ENCODE measurements around the gene BMP10.

The BMP10 gene

DNA sequence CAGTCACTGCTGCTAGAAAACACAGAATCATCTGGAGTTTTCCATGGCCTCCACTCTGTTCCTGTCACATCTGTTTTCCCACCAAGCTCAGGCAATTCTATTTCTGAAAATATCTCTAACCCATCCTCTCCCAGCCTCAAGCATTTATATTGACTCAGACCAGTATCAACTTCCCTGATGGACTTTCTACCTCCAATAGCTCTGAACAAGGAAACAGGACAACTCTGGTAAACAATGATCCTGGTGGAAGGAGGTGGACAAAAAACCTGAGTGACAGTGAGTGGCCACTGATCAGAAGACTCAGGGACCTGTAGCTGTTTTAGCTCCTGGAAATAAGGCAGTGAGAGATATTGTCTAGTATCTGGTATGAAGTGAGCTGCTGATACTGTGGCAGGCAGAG is 23.4 kb downstream of the BMP10 start:
- no peak for DNase-seq

DNA sequence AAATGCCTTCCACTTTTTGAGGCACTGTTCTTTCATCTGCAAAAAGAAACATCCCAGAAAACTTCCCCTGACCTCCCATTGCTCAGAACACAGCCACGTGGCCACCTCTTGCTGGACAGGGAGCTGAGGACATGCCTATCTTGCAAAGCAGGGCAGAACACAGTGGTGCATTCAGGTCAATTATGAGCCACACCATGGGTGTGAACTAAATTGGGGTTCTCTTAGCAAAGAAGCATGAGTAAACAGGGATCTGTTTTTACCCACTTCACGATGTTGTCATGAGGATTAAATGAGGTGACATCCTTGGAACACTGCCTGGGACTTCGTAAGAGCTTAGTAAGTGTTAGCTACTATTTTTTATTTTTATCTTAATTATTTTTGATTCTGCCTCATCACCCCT is 25.1 kb downstream of the BMP10 start:
- no peak for DNase-seq

DNA sequence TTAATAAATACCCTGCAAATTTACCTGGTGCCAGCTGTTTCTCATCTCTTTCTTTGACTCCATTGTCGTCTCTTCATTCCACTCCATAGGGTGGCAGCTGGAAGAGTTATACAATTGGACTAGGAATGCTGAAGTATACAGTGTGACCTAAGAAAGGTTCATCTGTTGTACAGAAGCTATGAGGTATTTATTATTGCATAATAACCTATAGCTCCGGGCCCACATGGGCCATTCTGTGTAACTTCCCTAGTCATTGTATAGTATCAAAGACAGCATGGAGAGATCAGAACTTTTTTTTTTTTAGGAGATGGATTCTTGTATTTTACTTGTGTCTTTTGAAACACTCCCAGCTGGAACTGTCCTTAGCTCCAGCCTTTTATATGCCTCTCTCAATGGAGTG is 26.2 kb downstream of the BMP10 start:
- no peak for DNase-seq

DNA sequence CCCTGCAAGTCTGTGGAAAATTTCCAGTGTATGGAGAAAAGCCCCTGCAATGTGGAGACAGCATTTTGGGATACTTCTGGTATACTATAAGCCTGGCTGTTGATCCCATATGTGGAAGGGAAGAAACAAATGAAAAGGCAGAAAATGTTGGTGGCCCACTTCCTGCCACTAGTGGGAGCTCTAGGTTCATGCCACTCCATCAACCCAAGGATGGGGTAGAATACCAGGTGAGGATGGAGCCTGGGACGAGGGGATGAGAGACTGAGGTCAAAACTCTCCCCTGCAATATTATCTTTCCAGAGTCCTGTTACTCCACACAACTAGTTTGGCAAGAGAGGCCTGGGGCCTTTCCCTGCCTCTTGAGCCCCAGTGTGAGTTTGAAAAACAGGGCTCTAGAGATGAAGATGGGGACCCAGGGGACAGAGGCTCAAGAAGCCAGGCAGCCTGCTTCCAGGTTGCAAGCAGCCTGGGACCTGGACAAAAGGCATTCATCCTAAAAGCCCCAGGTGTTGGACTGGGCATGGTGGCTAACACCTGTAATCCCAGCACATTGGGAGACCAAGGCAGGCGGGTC is 31.9 kb downstream of the BMP10 start:
- DNase-seq = no peak

DNA sequence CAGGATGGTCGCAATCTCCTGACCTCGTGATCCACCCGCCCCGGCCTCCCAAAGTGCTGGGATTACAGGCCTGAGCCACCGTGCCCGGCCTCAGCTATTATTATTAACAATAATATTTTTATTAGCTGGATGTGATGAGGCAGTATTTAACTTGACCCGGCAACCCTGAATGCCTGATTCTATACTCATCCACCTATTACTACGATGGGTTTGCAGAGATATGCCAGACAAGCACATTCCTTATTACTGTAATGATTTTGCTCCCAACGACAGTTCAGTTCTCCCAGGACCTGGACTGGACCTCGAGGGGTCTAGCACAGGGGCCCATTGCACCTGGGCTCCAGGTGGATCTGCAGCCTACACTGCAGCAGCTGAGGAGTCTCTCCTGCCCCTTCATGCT is 32.6 kb downstream of the BMP10 start:
- DNase-seq = no peak

DNA sequence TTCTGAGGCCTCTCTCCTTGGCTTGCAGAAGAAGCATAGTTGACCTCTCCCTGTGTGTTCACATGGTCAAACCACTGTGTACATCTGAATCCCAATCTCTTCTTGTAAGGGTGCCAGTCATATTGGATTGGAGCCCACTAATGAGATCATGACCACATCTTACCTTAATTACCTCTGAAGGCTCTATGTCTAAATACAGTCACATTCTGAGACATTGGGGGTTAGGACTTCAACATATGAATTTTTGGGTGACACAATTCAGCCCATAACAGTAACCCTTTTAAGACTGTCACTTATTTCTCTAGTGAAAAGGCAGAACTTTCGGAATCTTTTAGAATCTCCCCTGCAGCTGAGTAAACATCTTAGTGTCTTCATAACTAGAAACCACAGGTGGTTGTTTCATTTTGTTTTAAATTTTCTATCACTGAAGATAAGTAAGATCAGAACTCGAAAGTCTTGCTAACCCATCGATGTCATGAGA is 33.3 kb downstream of the BMP10 start:
- peak; percentile 13 for DNase-seq

DNA sequence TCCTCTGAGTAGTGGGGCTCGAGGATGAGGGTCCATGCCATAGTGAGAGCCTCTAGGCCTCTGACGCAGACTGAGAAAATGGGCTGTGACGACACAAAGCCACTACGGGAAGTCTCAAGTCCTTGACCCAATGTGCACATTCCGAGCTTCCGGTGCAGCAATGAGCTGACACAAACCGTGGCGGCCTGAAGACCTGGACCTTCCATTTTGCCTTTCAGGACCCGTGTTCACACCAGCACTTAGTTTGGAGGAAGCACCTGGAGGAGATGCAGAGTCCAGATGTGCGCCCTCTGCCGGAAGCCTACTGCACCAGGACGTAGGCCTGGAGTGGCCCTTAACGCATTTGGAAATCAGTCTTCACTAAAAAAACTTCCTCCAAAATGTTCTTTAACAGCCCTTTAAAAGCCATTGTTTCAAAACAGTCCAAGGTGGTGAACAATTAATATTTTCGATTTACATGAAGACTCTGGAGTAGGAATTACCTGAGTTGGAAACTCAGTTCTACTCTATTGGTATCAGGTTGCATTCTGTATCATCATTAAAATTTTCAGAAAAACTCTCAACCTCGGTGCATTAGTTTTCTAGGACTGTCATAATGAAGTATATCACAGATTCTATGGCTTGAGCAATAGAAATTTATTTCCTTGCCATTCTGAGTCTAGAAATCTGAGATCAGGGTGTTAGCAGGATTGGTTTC is 33.9 kb downstream of the BMP10 start:
- DNase-seq = peak; percentile 28

DNA sequence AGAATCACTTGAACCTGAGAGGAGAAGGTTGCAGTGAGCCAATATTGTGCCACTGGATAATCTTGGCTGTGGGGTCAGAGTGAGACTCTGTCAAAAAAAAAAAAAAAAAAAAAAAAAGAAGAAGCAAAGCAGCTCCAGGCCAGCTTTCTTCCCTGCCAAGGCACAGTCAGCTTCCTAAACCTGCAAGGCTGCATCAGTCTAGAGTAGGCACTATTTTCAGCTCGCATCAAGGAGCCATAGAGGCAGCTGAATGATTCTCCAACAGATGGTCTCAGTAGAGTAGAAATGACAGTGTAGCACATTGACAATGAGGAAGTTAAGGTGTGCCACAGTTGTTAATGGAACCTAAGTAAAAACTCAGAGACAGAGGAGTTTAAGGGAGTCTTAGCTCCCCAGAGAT is 35.6 kb downstream of the BMP10 start:
- no peak for DNase-seq

DNA sequence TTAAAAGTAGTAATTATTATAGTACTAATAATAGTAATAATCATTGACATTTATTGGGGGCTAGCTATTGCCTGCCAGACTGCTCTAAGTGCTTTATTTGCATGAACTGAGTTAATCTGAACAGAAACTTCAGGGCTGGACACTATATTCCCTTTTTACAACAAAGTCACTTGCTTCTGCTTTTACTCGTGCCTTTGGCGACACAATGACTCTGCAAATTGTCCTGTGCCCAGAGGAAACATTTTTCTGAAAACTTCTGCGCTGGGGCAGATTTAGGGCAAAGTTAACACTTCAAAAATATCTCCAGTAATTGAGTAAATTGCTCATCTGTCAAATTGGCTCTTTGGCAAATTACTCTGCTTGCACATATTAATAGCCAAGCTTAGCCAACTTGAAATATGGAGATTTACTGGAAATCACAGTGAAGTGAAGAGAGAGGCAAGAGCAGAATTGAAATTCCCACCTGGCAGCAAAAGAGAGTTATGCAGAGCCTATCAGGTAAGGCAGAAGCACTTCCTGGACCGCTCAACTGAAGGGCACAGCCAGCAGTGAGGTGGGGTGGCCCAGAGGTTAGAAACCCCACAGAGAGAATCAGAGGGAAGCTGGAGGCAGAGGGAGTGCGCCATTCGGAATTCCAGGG is 36.3 kb downstream of the BMP10 start:
- no peak for DNase-seq

DNA sequence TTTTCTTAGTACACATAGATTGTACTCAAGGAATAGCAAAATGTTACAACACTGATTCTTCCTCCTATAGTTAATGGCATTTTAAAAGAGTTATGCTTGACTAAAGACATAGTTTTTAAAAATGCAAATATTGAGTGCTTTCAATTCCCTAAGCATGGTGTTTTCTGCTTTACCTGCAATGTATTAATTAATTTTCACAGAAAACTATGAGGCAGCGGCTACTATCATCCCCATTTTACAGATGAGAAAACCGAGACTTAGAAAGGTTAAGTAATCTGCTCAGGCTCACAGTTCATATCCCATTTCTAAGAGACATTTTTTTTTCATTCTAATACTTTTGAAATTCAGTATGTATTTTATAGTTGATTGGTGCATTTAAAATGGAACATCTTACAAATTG is 38.0 kb downstream of the BMP10 start:
- DNase-seq = no peak

DNA sequence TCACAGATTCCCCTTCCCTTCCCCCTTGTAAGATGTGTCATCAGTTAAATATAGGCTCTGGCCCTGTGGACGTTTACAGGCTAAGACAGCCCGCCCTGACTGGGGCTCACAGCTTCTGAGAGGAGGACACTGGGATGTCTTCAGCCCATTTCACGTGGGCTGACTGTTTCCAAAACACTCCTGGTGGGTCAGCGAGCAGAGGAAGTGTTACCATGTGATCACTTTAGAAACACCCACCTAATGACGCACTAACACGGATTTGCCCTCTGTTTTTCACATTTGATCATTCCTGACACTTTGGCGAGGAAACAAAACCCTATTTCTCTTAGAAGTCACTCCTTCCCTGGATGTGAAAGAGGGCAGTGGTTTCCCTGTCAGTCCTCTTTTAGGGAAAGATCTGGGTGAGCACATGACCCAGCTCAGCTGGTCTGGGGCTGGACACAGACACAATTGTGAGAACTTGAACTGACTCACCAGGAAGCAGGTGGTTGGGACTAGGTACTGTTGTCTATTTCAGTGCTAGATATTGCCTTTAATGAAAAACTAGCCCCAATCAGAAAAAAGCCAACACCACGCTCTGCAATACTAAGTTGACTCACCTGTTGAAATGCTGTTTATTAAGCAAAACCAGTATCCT is 38.8 kb downstream of the BMP10 start:
- DNase-seq = peak; percentile 43

DNA sequence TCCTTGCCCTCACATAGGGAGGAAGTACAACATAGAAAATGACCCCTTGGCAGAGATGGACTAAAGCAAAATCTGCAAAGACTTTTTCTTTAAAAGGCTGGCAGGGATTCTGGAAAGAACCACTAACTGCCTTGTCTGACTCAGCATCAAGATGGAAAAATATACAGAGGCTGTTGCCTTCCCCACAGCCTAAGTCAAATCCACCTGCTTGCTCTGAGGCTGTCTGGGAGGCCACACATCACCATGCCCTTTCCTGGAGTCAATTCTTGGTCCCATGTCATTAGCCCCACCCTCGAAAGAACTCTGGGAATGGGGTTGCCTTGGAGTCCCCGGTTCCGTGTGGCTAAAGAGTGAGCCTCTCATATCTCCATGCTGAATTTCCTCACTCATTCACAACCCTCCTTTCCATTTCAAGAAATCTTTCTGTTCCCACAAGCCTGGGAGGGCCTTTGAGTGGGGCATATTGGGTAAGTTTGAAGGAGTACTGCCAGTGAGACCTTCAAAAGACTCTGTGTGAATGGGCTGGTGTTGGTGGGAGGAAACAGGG is 39.4 kb downstream of the BMP10 start:
- DNase-seq = no peak

DNA sequence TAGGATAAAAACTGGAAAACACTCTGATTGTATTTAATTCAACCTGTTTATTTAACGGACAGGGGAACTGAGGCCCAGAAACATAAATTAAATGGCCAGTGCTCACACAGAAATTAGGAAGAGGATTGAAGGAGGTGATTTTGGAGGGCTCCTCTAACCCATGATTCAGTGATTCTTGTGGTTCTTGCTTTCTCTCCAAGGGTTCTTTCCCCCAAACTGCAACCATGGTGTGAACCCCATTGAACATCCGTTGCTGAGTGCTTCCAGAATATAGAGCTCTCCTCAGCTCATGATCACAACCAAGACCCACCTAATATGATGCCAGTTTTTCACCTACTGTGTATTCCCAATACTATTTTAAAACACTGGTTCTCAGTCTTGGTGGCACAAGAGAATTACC is 41.4 kb downstream of the BMP10 start:
- no peak for DNase-seq

DNA sequence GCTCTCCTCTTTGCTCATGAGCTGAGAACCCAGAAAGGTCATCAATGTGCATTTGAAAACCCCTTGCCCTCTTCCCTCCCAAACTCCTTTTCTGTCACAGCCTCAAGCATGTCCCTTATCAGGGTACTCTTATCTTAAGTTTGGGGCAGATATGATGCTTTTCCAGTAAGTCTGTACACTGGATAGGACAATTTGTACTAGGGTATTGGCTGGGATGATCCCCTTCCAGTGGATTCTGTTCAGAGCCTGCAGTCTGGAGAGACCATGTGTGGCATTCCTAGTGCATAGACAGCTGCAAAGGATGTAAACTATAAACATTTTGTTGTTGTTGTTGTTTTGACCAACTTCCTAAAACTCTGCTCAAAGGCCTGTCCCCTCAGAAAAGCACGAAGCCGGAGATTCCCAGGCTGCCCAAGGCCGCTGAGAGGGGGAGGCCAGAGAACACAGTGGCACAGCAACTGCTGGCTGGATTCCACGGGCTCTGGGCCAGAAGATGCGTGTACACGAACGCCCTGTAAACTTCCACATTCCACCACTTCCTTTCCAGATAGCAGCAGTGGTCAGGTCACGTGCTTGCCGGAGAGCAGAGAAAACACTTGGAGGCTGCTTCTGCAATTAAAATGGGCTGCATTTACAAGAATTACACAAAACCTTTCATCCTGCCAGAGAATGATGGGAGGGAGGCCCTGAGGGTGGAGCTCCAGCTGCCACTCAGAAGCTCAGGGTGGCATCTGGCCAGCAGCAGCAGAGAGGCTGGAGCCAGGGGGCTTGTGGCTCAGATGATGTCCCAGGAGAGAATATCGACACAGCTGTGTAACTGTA is 42.1 kb downstream of the BMP10 start:
- DNase-seq = peak; percentile 96

DNA sequence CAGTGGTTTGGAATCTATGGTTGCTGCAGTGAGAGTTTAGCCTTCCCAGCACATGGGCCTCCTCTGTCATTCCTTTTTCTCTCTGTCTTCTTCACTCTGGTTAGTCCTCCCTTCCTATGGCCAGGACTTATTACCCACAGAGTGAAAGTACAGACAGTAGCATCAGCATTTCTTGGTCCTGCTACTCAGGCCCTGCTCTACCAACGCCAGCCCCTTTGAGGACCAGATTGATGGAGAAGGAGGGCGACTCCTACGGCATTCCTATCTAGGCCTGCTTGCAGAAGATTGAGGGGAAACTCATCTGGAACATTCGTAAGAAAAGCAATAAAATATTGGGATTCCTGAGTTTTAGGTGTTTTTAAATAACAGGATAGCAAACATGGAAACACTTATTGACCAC is 43.5 kb downstream of the BMP10 start:
- DNase-seq = no peak

DNA sequence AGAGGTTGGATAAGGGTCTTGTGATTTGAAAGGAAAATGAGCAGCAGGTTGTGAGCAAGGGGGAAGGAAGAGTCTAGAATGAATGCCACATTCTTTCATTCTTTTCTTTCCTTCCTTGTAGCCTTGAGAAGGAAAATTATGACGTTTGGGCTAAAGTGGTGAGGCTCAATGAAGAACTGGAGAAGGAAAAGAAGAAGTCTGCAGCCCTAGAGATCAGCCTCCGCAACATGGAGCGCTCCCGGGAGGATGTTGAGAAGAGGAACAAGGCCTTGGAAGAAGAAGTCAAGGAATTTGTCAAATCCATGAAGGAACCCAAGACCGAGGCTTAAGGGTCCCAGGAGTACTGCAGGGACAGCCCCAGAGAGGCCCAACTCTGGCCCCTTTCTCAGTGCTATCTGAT is 45.3 kb downstream of the BMP10 start:
- DNase-seq = no peak

DNA sequence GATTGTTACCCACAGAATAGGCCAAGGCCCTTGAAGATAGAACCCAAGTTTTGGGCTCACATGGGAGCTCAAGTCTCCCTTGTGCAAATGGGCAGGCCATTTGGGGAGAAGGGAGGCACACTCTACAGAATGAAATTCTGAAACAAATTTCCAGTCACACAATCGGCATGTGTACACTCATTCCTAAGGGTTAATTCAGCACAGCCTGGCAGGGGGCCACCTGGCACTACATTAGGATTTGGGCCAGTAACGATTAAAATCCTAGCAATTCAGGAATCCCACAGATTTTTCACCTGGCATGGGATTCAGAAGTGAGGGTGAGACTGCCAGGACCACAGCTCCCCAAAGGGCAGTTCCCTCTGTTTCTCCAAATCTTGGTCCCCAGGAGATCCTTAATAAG is 46.4 kb downstream of the BMP10 start:
- DNase-seq = peak; percentile 63

DNA sequence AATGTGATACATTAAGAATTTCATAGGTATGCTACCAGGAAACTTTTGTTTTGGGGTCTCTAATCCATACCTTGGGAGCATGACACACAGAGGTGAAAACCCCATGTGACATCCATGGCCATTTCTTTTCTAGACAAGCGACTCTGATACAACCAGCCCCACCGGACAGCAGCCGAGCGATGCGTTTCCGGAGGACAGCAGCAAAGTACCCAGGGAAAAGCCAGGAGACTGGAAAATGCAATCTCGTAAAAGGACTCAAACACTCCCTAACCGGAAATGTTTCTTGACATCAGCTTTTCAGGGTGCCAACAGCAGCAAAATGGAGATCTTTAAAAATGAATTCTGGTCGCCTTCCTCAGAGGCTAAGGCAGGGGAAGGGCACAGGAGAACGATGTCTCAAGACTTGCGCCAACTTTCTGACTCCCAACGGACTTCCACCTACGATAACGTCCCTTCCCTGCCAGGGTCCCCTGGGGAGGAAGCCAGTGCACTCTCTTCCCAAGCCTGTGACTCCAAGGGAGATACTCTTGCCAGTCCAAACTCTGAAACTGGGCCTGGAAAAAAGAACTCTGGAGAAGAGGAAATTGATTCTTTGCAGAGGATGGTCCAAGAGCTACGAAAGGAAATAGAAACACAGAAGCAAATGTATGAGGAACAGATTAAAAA is 48.9 kb downstream of the BMP10 start:
- DNase-seq = no peak

DNA sequence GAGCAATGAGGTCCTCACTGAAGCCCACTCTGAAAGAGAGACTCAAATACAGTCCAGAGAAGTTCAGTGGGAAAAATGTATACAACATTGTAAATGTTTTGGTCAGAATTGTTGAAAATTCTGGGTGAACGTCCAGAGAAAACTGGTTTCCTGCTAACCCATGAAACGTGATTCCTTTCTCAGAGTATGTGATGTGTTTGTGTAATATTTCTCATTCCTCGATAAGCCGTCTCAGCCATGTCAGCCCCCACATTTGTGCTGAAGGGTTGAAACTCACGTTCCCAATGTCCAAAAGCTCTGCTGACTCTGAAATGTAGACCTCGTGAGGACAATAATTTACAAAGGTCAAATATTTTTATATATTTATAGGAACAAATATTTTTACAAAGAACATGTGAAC is 51.6 kb downstream of the BMP10 start:
- DNase-seq = no peak

DNA sequence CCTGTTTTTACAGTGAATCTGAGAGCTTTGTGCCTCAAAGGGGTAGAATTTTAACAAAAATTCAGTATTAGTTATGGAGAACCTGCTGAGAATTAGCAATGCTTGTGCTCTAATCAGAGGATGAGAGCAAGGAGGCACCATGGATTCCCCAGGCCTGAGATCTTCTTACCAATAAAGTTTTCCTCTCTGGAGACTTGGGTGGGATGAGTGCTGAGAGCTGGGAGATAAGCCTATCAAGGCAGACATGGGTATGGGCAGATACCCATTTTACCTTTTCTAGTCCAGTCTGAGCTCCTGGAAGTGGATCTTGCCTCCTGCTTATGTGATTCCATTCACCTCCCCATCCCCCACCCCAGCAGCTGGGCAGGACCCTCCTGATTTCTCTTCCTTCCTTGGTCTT is 53.9 kb downstream of the BMP10 start:
- DNase-seq = no peak
